ENCODE data around the gene ITSN2.

- TF ChIP-seq POU2F2 (IDR thresholded peaks at IDR 0.05; ENCODE audit: low read depth, low read length) (no peak), POLR2AphosphoS5 (IDR thresholded peaks at IDR 0.05; ENCODE audit: low read depth, low read length) (no peak), POLR2A (IDR thresholded peaks at IDR 0.05; ENCODE audit: low read depth, low read length) (no peak), TAF1 (IDR thresholded peaks at IDR 0.05; ENCODE audit: low read depth, low read length) (no peak), SPI1 (IDR thresholded peaks at IDR 0.05; ENCODE audit: low read depth, low read length) (no peak)
Measured at GRCh38 chr2:24285484-24286152, 74.7 kb downstream of the ITSN2 start.
